ENCODE data around the gene STK40.
A peak's percentile ranks its signal among the peaks of the same experiment; 100 is the strongest.

Gene STK40

DNA sequence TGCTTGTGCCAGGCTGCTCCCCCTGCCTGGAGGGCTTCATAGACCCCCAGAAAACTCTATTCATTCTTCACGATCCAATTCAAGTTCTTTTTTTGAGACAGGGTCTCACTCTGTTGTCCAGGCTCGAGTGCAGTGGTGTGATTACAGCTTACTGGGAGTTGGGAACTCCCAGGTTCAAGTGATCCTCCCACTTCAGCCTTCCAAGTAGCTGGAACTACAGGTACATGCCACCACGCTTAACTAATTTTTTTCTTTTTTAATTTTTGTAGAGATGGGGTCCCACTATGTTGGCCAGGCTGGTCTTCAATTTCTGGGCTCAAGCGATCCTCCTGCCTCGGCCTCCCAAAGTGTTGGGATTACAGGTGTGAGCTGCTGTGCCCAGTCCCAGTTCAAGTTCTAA lies 4.3 kb downstream of the STK40 start:
- DNase-seq (ENCODE audit: low read depth): no peak
- TF ChIP-seq CTCF (conservative IDR thresholded peaks at IDR 0.05; ENCODE audit: control insufficient read depth, insufficient read depth, low read depth, low read length): no peak

GRCh38 chr1:36380782-36381181 lies 4.9 kb downstream of the STK40 start:
- no peak for DNase-seq (ENCODE audit: low read depth)
- no peak overlapping the region for H3K4me3 ChIP-seq (ENCODE audit: control insufficient read depth, low read depth, low read length)
- TF ChIP-seq CTCF (conservative IDR thresholded peaks at IDR 0.05; ENCODE audit: control insufficient read depth, insufficient read depth, low read depth, low read length): no peak

More for the DNA sequence above, 4.3 kb downstream of the STK40 start:
- no peak overlapping the region for H3K4me3 ChIP-seq (ENCODE audit: control insufficient read depth, low read depth, low read length)

DNA sequence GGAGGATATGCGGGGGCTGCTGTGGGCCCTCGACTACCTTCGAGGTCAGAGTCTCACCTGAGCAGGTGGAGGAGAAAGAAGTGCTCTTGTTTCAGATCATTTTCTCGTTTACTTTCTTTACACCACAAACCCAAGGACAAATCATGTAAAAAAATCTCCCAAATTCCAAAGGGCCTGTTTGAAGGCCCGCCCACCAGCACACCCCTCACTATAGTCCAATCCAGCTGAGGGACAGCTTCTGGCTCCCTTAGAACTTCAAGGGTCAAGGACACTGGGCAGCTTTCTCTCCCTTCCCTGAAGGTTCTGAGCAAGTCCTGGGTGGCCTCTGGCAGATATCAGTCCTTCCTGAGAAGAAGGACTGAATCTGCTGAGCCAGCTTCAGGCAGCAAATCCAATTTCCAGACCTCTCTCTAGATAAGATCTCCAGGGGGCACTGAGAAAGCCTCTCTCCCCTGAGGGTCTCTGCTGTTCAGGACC lies 5.5 kb downstream of the STK40 start:
- DNase-seq (ENCODE audit: low read depth): no peak
- TF ChIP-seq CTCF (conservative IDR thresholded peaks at IDR 0.05; ENCODE audit: control insufficient read depth, insufficient read depth, low read depth, low read length): no peak
- no peak overlapping the region for H3K4me3 ChIP-seq (ENCODE audit: control insufficient read depth, low read depth, low read length)

DNA sequence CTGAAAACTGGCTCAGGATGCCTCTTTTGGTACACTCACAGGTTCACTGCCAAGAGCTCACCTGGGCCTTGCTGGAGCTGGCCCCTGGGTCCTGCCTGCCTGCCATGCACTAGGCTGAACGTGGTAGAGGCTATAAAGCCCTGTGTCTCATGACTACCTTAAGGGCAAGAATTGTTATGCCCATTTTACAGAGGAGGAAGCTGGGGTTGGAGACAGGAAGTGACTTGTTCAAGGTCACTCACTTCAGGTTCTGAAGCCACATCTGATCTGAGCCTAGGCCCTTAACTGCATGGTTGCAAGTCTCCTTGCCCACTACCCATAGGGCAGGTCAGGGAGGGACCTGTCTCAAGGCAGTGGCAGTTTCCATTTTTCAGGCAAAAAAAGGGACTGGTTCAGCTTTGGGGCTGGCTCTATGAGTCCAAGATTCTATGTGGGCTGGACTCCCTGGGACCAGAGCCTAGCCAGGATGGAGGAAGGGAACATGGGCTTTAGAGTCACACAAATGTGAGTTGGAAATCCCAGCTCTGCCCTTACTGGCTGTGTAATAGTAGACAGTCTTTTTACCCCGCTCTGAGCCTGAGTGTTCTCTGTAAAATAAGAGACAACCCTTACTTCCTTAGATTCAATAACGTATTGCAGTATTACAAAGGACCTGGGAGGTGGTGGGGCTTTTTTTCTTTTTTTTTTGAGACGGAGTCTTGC lies 7.8 kb downstream of the STK40 start:
- H3K4me3 ChIP-seq (ENCODE audit: control insufficient read depth, low read depth, low read length): no peak overlapping the region
- DNase-seq (ENCODE audit: low read depth): no peak
- no peak for TF ChIP-seq CTCF (conservative IDR thresholded peaks at IDR 0.05; ENCODE audit: control insufficient read depth, insufficient read depth, low read depth, low read length)

- TF ChIP-seq CTCF (conservative IDR thresholded peaks at IDR 0.05; ENCODE audit: control insufficient read depth, insufficient read depth, low read depth, low read length): no peak
- H3K4me3 ChIP-seq (ENCODE audit: control insufficient read depth, low read depth, low read length): no peak overlapping the region
- DNase-seq (ENCODE audit: low read depth): no peak
Observed at GRCh38 chr1:36372617-36373016, 13.1 kb downstream of the STK40 start.

DNA sequence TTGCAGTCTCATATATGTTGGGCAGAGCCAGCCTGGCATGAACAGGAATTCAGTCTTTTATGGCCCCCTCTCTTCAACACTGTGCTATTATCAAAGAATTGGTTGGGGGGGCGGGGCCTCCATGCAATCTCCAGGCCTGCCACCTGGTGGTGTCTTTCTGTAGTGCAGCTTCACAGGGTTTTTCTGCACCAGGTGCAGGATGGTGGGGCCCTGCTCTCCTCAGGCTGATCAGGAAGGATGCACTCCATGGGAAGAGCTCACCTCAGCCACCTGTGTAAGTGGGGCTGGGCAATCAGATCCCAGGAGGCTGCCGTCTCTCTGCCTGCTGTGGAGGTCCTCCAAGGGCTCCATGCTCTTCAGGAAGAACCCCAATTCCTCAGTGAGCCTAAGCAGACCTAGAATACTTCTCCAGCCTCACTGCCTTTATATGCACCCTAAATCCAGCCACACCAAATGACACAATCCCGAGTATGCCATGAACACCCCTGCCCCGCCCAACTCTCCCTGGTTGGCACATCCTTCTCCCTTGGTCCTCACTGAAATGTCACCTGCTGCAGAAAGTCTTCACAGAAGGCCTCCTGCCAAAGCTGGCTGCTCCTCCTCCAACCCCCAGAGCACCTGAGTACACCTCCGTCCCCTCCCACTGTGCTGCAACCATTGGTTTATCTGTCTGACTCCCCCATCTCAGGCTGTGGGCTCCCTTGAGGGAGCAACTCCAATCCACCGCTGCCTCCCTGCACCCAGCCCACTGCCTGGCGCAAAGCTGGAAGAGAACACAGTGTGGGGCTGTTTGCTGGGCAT lies 16.5 kb downstream of the STK40 start:
- no peak overlapping the region for H3K4me3 ChIP-seq (ENCODE audit: control insufficient read depth, low read depth, low read length)
- TF ChIP-seq CTCF (conservative IDR thresholded peaks at IDR 0.05; ENCODE audit: control insufficient read depth, insufficient read depth, low read depth, low read length): peak; percentile 88
- peak; percentile 63 for DNase-seq (ENCODE audit: low read depth)

Measured in fibroblast of mammary gland (primary cell).